Spleen (tissue), 7 donors: ENCODE data around the gene SENP1.

Experiments
- CTCF ChIP-seq, 11 experiments: fragments of 200-600 bp in 7 of 11; fragments of 450-650 bp in 4 of 11; sonication (generic) in 4 of 11; IDR thresholded peaks in 8 of 11; conservative IDR thresholded peaks in 3 of 11; 1 replicate in 7 of 11; 2 replicates in 4 of 11; pipeline versions ENCODE4 v1.4.0 to v1.8.0; 2016 to 2021; ENCODE audit warnings: antibody characterized with exemption in 11 of 11, inconsistent platforms in 4 of 11, mild to moderate bottlenecking in 1 of 11
- POLR2A ChIP-seq, 3 donors: fragments of 450-650 bp; IDR thresholded peaks; one replicate each; pipeline ENCODE4 v1.5.1; 2017; ENCODE audit warnings: antibody characterized with exemption in 3 of 3, mild to moderate bottlenecking in 1 of 3
- POLR2AphosphoS5 ChIP-seq, 3 donors: sonication (generic); formaldehyde crosslinking; IDR thresholded peaks; one replicate each; pipeline ENCODE4 v1.5.1; 2017; ENCODE audit warnings: antibody characterized with exemption in 3 of 3
- donor health status: DM: no; HTN: no; CAD: no; lungs with moderate emphysema.
- donor health status: DM: no; HTN: no; CAD: no.
- donor health status: DM: no; HTN: no; CAD: no.

GRCh38 chr12:48016373-48017020, 89.4 kb downstream of the SENP1 start:
- TF ChIP-seq CTCF (IDR thresholded peaks at IDR 0.05 in 8 of 11, conservative IDR thresholded peaks at IDR 0.05 in 3 of 11) (no peak), POLR2A (IDR thresholded peaks at IDR 0.05) (no peak), POLR2AphosphoS5 (IDR thresholded peaks at IDR 0.05) (no peak)
